ENCODE data around the gene CD72. TPM values are rescaled to one million over a fixed set of nuclear protein-coding genes. Genes with fewer than 3 reads are reported as not detected.
"Not testable (repeated sequence)": the region's sequence is repeated elsewhere in the genome, so short reads cannot be mapped to it uniquely, and the experiment has no call there.

The CD72 gene
- total RNA-seq, 2 experiments from 2014 or later = 67.6 to 91.4 TPM

- CTCF ChIA-PET (ENCODE audit: unreplicated experiment) = not testable (repeated sequence)
Observed at GRCh38 chr9:35579659-35580227, 38.5 kb downstream of the CD72 start.

GRCh38 chr9:35579130-35579529 is 39.1 kb downstream of the CD72 start:
- intact Hi-C loops (cut with micrococcal nuclease; ENCODE audit: unreplicated experiment) = no loop called here
- POLR2A ChIA-PET = interaction anchor here (0.5 kb wide), 1 partner anchor 103 kb away, joined by 4 read pairs; no protein-coding TSS in a partner anchor
- BruUV-seq (replicated peaks) = no TSS peak
- no peak overlapping the region for H3K4me2 ChIP-seq (ENCODE audit: low read length)
- no peak overlapping the region for H3K27ac ChIP-seq (ENCODE audit: low read depth, low read length, poor library complexity, severe bottlenecking)
- H2AFZ ChIP-seq (ENCODE audit: low read length) = no peak overlapping the region
- no peaks in the 10 kb centered on the region for H3K9me3 ChIP-seq (ENCODE audit: low read length)
- DNase-seq (ENCODE audit: low spot score) = no peak
- no peaks in the 10 kb centered on the region for H3K36me3 ChIP-seq (ENCODE audit: insufficient read depth, low read length)
- H3K4me1 ChIP-seq (ENCODE audit: insufficient read depth, low read length, poor library complexity, severe bottlenecking) = no peaks in the 10 kb centered on the region
- no peaks in the 10 kb centered on the region for H3K79me2 ChIP-seq (ENCODE audit: insufficient read depth, low read depth, low read length)
- CTCF ChIA-PET (ENCODE audit: unreplicated experiment) = no interaction called here
- H3K9me2 ChIP-seq (ENCODE audit: insufficient read depth, low read length) = no peaks in the 10 kb centered on the region
- H4K20me1 ChIP-seq (ENCODE audit: insufficient read depth, low read length) = no peaks in the 10 kb centered on the region
- H3K4me3 ChIP-seq (ENCODE audit: low read depth, low read length, poor library complexity, severe bottlenecking) = no peak overlapping the region
- TF ChIP-seq EZH2phosphoT487 (IDR thresholded peaks at IDR 0.05; ENCODE audit: borderline replicate concordance, low read depth, low read length) (no peak), CTCF (conservative IDR thresholded peaks at IDR 0.05; ENCODE audit: low read length) (no peak)

More at GRCh38 chr9:35579659-35580227, 38.5 kb downstream of the CD72 start:
- H3K9me3 ChIP-seq (ENCODE audit: low read length); H2AFZ ChIP-seq (ENCODE audit: low read length); H3K4me1 ChIP-seq (ENCODE audit: insufficient read depth, low read length, poor library complexity, severe bottlenecking); H3K9me2 ChIP-seq (ENCODE audit: insufficient read depth, low read length); H3K79me2 ChIP-seq (ENCODE audit: insufficient read depth, low read depth, low read length); H3K27ac ChIP-seq (ENCODE audit: low read depth, low read length, poor library complexity, severe bottlenecking); H3K4me2 ChIP-seq (ENCODE audit: low read length); H4K20me1 ChIP-seq (ENCODE audit: insufficient read depth, low read length); BruUV-seq (replicated peaks); intact Hi-C loops (cut with micrococcal nuclease; ENCODE audit: unreplicated experiment); H3K36me3 ChIP-seq (ENCODE audit: insufficient read depth, low read length); H3K4me3 ChIP-seq (ENCODE audit: low read depth, low read length, poor library complexity, severe bottlenecking); DNase-seq (ENCODE audit: low spot score): not testable (repeated sequence)
- POLR2A ChIA-PET = interaction anchor here (0.7 kb wide), 1 partner anchor 36 kb away, joined by 3 read pairs; no protein-coding TSS in a partner anchor

- Histone ChIP-seq H3K4me1 (ENCODE audit: insufficient read depth, low read length, poor library complexity, severe bottlenecking) (no peaks in the 10 kb centered on the region), H3K4me2 (ENCODE audit: low read length) (no peak overlapping the region), H4K20me1 (ENCODE audit: insufficient read depth, low read length) (no peaks in the 10 kb centered on the region), H2AFZ (ENCODE audit: low read length) (no peak overlapping the region), H3K9me3 (ENCODE audit: low read length) (no peaks in the 10 kb centered on the region), H3K4me3 (ENCODE audit: low read depth, low read length, poor library complexity, severe bottlenecking) (no peak overlapping the region), H3K79me2 (ENCODE audit: insufficient read depth, low read depth, low read length) (no peaks in the 10 kb centered on the region), H3K27ac (ENCODE audit: low read depth, low read length, poor library complexity, severe bottlenecking) (no peak overlapping the region), H3K9me2 (ENCODE audit: insufficient read depth, low read length) (no peaks in the 10 kb centered on the region), H3K36me3 (ENCODE audit: insufficient read depth, low read length) (no peaks in the 10 kb centered on the region)
- CTCF ChIA-PET (ENCODE audit: unreplicated experiment) = no interaction called here
- DNase-seq (ENCODE audit: low spot score) = no peak
- TF ChIP-seq CTCF (conservative IDR thresholded peaks at IDR 0.05; ENCODE audit: low read length) (no peak), EZH2phosphoT487 (IDR thresholded peaks at IDR 0.05; ENCODE audit: borderline replicate concordance, low read depth, low read length) (no peak)
- POLR2A ChIA-PET = interaction anchor here (0.7 kb wide), 2 partner anchors 78 to 196 kb away, joined by 4 to 6 read pairs; no protein-coding TSS in a partner anchor
- intact Hi-C loops (cut with micrococcal nuclease; ENCODE audit: unreplicated experiment) = no loop called here
- no TSS peak for BruUV-seq (replicated peaks)
Observed at GRCh38 chr9:35577486-35577885, 40.7 kb downstream of the CD72 start.
